HG03520 (cell line): ENCODE data around the gene GMPR.
"Not testable (repeated sequence)": the region's sequence is repeated elsewhere in the genome, so short reads cannot be mapped to it uniquely, and the experiment has no call there.

Experiments
- ATAC-seq: cut with Tn5 transposase; IDR thresholded peaks from one replicate; pipeline ENCODE4 v1.9.1; 2021; ENCODE audit warnings: mild to moderate bottlenecking, moderate library complexity; ENCODE audit not compliant: unreplicated experiment

The GMPR gene

DNA sequence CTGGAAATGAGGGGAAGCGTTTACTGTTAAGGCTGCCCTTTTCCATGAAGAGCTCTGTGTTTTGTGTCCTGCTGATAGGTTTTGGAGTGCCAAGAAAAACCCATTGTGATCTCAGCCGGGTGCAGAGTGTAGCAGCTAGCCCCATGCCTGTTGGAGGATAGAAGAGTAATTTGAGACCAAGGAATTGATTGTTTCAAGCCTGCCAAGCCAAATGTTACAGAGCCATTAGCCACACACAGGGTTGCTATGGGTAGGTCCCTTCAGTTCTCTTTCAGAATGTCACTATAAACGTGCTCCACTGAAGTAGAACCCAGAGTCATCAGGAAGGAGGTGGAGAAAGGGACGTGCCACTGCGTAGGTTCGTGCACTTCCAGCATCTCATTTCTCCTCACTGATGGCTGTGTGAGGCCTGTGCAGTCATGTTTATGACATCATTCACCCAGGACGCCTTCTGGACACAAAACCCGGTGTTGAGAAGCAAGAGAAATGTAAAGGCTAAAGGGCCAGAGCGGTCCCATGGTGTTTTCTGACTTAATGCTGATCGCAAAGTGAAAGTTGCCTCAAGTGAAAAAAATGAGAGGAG is 6.6 kb downstream of the GMPR start:
- ATAC-seq = no peak

DNA sequence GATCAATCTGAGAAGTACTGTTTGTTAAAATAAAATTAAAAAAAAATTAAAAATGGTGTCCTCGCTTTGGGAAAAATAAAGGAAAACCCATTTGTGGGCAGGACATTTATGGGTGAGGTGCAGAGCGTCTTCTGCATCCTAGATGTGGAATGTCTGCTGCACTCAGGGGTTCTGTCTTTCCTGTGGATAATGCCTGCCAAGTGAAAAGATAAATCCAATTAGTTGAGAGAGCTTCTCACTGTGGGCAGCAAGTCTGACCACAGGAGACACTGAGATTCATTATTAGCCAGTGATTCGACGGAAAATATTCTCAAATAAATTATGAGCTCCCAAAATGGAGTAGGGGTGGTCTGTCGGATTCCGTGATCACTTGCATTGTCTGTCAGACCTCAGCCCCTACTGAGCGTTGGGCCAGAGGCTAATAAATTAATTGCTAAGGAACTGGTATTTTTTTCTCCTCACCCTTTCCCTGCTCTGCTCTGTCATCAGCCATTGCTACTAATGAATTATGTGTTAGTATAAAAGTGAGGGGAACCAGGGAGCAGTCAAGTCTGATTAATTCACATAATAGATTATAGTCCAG is 10.0 kb downstream of the GMPR start:
- no peak for ATAC-seq

DNA sequence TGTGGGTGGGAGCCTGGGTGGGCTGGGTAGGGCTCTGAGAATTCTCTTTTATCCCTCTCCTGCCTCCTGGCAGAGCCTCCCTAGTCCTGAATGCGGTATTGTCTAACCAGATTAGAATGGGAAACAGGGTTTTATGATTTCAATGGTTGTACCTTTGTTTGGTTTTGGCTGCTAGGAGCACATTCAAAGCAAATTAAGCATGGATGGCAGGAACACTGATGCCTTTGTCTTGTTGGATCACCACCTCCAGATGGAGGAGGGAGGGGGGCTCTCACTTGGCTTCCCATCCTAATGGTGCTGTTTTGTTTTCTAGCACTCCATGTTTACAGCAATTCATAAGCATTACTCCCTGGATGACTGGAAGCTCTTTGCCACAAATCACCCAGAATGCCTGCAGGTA is 11.6 kb downstream of the GMPR start:
- ATAC-seq = no peak

DNA sequence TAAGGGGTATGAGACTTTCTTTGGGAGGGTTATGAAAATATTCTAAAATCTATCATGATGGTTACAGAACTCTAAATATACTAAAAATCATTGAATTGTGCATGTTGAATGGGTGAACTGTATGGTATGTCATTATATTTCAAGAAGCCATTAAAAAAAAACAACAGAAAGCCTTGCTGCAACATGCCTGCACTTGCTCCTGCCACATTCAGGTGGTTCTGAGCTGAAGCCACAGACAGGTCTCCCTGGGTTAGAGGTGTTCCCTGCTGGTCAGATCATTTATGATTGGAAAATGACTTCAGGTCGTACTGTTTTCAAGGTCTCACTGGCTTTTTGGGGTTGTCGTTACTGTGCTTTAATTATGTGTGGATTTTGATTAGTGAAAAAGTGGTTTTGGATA is 13.3 kb downstream of the GMPR start:
- no peak for ATAC-seq

DNA sequence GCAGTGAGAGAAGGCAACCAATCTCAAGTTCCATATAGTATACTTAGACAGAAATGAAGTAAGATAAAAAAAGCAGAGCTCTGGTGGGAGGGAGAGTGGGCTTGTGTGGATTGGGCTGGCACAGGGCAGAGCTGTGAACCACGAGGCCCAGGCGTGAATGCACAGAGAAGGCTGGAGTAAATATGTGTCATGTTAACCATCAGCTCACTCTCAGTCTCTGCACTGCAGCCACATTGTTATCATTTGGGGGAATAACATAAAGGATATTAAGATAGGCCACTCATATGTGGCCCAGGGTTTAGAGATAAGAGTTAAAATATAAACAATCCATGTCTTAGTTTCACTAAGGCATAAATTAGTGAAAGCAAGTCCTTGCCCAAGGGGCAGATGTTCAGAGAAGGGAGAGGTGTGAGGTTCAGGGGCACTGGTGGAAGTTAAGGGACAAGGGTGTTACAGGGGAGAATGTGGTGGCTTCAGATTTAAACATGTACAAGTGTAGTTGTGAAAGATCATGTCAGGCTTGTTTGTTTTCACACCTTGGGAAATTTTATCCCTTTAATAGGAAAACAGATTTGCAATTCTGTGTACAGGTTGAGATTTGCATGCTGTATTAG is 14.4 kb downstream of the GMPR start:
- no peak for ATAC-seq

DNA sequence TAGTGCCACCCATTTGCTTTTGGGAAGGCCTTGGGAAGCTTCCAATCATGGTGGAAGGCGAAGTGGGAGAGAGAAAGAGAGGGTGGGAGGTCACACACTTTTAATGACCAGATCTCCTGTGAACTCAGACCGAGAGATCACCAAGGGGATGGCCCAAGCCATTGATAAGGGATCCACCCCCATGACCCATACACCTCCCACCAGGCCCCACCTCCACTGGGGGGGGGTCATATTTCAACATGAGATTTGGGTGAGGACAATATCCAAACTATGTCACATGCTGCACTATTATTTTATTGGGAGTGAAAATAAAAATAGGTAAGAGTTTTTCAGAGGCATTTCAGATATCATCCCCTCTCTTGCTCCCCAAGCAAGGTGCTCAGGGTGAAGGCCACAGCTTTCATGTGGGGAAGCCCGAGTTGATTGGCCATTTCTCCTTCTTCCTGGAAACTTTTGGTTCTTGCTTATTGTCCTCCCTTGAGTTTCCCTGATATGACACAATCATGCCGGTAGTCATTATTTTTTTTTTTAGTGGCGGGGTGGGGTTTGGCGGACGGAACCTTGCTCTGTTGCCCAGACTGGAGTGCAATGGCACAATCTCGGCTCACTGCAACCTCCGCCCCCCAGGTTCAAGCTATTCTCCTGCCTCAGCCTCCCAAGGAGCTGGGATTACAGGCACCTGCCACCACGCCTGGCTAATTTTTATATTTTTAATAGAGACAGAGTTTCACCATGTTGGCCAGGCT is 15.2 kb downstream of the GMPR start:
- ATAC-seq = no peak

DNA sequence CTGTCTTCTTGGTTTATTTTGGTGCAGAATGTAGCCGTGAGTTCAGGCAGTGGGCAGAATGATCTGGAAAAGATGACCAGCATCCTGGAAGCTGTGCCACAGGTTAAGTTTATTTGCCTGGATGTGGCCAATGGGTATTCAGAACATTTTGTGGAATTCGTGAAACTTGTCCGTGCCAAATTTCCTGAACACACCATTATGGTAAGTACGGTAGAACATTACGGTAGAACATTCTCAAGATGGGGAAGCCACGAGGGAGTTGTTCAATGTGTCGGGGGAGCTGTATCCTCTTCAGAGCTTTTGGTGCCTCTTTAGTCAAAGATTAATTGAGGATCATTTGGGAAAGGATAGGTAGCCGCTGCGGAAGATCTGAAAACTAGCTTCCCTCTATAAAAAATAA is 16.1 kb downstream of the GMPR start:
- ATAC-seq = no peak

DNA sequence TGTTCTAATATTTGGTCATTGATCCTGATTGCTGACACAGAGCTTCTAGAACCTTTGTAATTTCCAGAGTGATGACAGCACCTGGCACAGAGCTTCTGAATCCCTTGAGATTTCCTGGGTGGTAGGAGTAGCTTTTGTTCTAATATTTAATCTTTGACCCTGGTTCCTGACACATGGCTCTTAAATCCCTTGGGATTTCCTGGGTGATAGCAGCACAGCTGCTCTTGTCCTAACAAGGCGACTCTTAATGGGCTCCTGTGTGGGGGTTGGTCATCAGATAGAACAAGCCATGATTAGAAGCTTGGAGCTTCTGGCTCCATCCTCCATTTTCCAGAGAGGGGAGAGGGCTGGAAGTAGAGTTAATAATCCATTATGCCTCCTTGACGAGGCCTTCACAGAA is 18.4 kb downstream of the GMPR start:
- ATAC-seq = no peak

DNA sequence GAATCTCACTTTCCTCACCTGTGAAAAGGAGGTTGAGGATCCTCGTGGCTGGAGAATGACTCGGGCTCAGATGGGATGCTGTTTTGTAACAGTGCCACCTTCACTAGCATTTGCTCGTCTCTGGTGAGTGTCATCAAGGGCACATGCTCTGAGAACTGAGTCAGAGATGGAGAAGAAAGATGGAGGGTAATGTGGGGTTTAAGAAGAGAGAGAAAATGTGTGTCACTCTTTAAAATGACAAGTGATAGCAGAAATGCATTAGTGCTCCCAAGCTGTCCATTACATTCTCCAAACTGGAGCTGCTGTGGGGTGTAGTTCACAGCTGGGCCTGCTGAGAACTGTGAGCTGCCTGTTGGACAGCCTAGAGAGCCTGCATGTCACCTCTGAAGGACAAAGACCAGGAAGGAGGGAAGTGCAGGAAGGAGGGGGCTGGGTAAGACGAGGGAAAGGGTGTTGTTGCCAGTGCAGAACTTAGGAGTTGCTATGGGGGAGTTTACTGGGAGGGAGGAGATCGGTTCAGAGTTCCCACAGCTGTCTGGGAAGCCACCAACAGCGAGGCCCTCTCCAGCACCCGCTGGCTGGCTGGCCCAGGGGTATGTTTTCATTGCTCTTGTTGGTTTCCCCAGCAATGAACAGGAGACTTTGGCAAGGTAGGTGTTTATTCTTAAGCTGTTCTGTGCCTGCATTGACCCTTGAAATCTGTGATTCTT is 19.8 kb downstream of the GMPR start:
- no peak for ATAC-seq

DNA sequence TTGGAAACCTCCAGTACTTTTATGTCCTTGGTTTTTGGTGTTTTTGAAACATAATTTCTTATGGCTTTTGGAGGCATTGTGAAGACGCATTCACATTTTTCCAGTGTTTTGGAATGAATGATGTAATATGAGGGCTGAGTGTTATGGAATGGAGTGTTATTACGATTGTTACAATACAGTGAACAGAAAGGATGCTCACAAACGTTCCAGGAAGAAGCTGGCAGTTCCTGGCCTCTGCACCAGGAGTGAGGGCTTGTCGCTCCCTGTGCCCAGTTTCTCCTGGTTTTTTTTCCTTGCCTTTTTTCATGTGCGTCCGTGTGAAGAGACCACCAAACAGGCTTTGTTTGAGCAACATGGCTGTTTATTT is 20.3 kb downstream of the GMPR start:
- ATAC-seq = no peak

DNA sequence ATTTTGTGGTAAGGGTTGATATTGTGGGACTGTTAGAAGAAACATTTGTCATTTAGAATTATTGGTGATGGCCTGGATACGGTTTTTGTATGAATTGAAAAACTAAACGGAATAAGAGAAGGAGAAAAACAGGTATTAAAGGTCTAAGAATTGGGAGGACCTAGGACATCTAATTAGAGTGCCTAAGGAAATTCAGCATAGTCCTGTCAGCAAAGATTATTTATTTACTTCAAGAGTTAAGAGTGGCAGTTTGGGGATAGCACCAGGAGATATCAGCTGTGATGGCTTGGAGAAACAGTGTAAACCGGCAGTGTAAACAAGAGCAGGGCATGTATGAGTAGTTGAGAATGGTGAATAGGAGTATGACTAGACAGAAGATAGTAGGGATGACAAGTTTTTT is 21.2 kb downstream of the GMPR start:
- ATAC-seq = not testable (repeated sequence)

DNA sequence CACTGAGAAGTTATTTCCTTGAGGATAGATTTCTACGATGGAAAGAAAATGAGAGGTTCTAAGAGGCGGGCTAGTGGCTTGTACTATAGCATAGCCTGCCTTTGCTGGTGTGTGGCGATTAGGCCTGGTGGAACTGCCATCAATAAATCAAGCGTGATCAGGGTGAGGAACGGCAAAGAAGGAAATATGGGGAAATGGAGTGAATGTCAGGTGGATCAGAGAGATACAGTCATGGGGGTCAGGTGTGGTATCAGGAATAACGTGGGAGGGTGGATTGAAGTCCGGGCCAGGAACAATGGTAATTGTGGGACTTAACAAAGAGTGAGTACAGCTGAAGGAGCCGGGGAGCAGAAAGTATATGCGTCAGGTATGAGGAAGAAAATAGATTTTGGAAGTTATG is 22.2 kb downstream of the GMPR start:
- ATAC-seq = not testable (repeated sequence)

DNA sequence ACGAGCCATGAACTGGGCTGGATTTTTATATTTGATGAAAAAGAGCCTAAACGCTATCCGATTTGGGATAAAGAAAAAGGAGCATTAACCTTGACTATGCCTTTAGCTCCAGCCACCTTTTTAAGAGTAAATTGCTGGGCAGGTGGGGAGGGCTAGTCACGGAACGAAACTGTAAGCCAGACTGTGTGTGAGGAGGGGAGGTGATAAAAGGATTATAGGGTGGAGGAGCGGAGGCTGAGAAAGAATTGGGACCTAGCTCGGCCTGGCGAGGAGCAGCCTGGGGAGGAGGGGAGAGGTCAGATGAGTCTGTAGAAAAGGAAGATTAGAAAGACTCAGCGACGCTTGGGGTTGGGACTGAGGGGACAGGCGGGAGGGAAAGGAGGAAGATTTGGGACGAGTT is 24.4 kb downstream of the GMPR start:
- not testable (repeated sequence) for ATAC-seq

DNA sequence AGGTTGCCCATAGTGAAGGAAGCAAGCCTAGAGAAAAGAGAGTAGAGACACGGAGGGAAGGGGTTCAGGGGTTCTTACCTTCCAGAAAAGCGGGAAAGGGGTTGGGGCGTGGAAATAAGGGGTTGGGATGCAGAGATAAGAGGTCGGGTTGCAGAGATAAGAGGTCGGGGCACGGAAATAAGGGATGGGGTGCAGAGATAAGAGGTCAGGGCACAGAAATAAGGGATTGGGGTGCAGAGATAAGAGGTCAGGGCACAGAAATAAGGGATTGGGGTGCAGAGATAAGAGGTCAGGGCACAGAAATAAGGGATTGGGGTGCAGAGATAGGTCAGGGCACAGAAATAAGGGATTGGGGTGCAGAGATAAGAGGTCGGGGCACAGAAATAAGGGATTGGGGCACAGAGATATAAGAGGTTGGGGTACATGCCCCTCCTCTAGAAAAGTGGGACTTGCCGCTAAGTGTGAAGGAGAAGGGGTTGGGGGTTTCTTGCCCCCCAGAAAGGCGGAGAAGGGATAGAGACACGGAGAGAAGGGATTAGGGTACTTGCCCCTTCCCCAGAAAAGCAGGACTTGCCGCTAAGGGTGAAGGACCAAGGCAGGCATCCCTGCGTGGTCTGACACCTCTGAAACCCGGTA is 25.2 kb downstream of the GMPR start:
- ATAC-seq = not testable (repeated sequence)

DNA sequence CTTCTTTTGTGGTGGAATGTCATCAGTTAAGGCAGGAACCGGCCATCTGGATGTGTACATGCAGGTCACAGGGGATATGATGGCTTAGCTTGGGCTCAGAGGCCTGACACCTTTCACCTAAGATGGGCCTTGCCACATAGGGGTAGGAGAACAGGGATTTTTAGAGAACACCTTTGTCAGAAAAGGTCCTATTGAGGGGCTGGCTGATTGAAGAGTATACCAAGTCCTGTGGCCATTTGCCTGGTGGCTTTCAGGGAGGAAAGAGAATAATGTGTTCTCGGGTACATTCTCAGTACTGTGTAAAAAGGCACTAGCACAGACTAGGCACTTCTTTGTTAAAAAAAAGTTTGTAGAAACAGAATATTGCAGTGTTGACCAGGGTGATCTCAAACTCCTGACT is 26.4 kb downstream of the GMPR start:
- ATAC-seq = no peak

DNA sequence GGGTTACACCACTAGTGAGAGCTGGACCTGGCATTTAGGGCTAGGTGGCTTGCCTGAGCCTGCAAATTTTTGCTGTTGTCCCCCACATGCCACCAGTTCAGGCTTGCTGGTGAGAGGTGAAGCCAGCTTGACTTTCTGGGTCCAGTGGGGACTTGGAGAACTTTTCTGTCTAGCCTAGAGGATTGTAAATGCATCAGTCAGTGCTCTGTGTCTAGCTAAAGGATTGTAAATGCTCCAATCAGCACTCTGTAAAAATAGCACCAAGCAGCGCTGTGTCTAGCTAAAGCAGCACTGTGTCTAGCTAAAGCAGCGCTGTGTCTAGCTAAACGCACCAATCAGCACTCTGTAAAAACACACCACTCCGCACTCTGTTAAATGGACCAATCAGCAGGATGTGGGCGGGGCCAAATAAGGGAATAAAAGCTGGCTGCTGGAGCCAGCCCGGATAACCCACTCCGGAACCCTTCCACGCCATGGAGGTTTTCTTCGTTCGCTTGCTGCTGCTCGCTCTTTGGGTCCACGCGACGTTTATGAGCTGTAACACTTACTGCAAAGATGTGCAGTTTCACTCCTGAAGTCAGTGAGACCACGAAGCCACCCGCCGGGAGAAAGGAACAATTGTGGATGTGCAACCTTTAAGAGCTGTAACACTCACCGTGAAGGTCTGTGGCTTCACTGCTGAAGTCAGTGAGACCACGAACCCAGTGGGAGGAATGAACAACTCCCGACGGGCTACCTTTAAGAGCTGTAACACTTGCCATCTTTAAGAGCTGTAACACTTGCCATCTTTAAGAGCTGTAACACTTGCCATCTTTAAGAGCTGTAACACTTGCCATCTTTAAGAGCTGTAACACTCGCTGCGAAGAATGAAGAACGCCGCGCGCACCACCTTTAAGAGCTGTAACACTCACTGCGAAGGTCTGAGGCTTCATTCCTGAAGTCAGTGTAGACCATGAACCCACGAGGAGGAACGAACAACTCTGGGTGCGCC is 27.3 kb downstream of the GMPR start:
- ATAC-seq = no peak

DNA sequence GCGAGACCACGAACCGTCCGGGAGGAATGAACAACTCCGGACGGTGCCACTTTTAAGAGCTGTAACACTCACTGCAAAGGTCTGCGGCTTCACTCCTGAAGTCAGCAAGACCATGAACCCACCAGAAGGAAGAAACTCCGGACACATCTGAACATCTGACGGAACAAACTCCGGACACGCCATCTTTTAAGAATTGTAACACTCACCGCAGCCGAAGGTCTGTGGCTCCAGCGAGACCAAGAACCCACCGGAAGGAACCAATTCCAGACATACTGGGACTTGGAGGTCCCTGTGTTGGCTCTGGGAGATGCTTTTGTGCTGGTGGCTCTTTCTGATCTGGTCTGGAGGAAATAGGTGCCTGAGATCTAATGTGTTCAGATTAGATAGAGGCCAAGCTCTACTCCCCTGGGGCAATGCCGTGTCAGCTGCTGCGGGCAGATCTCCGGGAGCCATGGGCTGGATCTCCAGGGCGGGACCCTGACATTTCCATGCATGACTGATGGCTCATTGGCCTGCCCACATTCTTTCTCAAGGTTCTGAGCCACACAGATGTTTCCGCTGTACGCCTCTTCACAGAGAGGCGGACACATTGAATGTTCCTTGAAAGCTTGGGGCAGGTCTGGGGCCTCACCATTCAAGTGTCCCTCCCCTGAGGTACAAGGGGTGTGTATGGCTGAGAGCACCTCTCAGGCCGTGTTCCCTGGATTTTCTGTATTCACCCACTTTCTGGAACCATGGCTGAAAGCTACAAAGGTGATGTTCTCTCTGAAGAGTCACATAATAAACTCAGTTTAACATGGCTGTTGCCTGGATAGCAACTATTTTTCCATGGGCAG is 29.3 kb downstream of the GMPR start:
- ATAC-seq = no peak

DNA sequence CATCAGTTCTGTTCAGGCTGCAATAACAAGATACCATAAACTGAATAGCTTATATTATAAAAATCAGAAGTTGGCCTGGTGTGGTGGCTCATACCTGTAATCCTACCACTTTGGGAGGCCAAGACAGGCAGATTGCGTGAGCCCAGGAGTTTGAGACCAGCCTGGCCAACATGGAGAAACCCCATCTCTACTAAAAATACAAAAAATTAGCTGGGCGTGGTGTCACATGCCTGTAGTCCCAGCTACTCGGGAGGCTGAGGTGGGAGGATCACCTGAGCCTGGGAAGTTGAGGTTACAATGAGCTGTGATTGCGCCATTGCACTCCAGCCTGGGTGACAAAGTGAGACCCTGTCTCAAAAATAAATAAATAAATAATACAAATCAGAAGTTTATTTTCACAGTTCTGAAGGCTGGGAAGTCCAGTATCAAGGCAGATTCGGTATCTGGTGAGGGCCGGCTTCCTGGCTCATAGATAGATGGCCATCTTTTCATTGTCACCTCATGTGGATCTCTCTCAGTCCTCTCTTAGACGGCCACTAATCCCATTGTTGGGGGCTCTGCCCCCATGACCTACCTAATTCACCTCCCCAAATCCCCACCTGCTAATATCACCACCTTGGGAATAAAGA is 31.2 kb downstream of the GMPR start:
- ATAC-seq = not testable (repeated sequence)
